GM19372 (cell line): ENCODE results near the gene ROBO1.
"Not testable (repeated sequence)": the region's sequence is repeated elsewhere in the genome, so short reads cannot be mapped to it uniquely, and the experiment has no call there.

ENCODE experiments used
- ATAC-seq: cut with Tn5 transposase; IDR thresholded peaks from one replicate; pipeline ENCODE4 v1.9.1; 2021; ENCODE audit warnings: mild to moderate bottlenecking, low read depth, moderate library complexity; ENCODE audit not compliant: unreplicated experiment

ROBO1 gene

GRCh38 chr3:78689378-78689777, 1078.4 kb downstream of the ROBO1 start:
- no peak for ATAC-seq

- ATAC-seq, result no peak
Measured at GRCh38 chr3:78687520-78687919, 1080.3 kb downstream of the ROBO1 start.

GRCh38 chr3:78683284-78683683, 1084.5 kb downstream of the ROBO1 start:
- ATAC-seq, result no peak

GRCh38 chr3:78675119-78675805, 1092.5 kb downstream of the ROBO1 start:
- not testable (repeated sequence) for ATAC-seq

GRCh38 chr3:78670746-78671145, 1097.1 kb downstream of the ROBO1 start:
- ATAC-seq, result no peak

GRCh38 chr3:78670094-78670493, 1097.7 kb downstream of the ROBO1 start:
- no peak for ATAC-seq

GRCh38 chr3:78668302-78668701, 1099.5 kb downstream of the ROBO1 start:
- no peak for ATAC-seq

- ATAC-seq, result no peak
Measured at GRCh38 chr3:78666470-78666800, 1101.4 kb downstream of the ROBO1 start.

- no peak for ATAC-seq
Measured at GRCh38 chr3:78665776-78666469, 1101.9 kb downstream of the ROBO1 start.

GRCh38 chr3:78665101-78665500, 1102.7 kb downstream of the ROBO1 start:
- no peak for ATAC-seq

- ATAC-seq, result no peak
Measured at GRCh38 chr3:78660957-78661356, 1106.8 kb downstream of the ROBO1 start.

- ATAC-seq, result no peak
Measured at GRCh38 chr3:78659386-78659987, 1108.3 kb downstream of the ROBO1 start.

- no peak for ATAC-seq
Measured at GRCh38 chr3:78647726-78648125, 1120.1 kb downstream of the ROBO1 start.

- ATAC-seq, result no peak
Measured at GRCh38 chr3:78645628-78646310, 1122.0 kb downstream of the ROBO1 start.

- ATAC-seq, result no peak
Measured at GRCh38 chr3:78644847-78645246, 1123.0 kb downstream of the ROBO1 start.

GRCh38 chr3:78642226-78643035, 1125.4 kb downstream of the ROBO1 start:
- no peak for ATAC-seq

- ATAC-seq, result no peak
Measured at GRCh38 chr3:78641703-78642102, 1126.1 kb downstream of the ROBO1 start.

- ATAC-seq, result no peak
Measured at GRCh38 chr3:78634316-78634715, 1133.5 kb downstream of the ROBO1 start.

- no peak for ATAC-seq
Measured at GRCh38 chr3:78633626-78634025, 1134.2 kb downstream of the ROBO1 start.

GRCh38 chr3:78632925-78633553, 1134.8 kb downstream of the ROBO1 start:
- no peak for ATAC-seq
